Measurements from ENCODE around the gene TP53BP1. TPM values are rescaled to one million over a fixed set of nuclear protein-coding genes. Genes with fewer than 3 reads are reported as not detected.

TP53BP1 gene
- polyA plus RNA-seq, 1 donor from 2014 or later = 98.7 TPM

DNA sequence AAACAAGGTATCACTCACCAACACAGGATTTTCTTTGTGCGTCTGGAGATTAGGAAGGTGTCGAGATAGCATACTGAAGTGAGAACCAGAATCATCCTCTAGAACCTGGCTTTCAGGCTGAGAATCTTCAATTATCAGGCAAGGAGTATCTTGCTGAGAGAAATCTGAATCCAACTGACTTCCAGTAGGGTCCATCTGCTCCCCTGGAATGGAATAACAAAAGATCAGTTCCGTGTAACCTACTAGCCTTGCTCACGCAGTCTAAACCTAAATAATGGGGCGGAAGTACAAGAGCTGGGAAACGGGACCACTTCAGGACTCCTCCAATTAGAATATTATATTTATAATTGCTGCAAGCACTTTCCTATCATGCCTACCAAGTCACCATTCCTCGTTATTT lies 690 bp downstream of the TP53BP1 start:
- peaks cover 16% of the 10 kb centered on the region for H3K36me3 ChIP-seq (ENCODE audit: insufficient read depth, low read length)
- peaks cover 10% of the 10 kb centered on the region for H3F3A ChIP-seq (ENCODE audit: insufficient read depth, low read length, poor library complexity, severe bottlenecking)
- no peaks in the 10 kb centered on the region for H3K27me3 ChIP-seq (ENCODE audit: insufficient read depth, low read depth, low read length)
- peak overlapping the region; percentile 95 for H3K9ac ChIP-seq (ENCODE audit: low read length)
- H2AFZ ChIP-seq (ENCODE audit: low read depth, low read length) = no peak overlapping the region
- H3K79me2 ChIP-seq (replicated peaks; ENCODE audit: insufficient read depth, low read length) = peaks cover 53% of the 10 kb centered on the region
- TF ChIP-seq, protein P1, sequence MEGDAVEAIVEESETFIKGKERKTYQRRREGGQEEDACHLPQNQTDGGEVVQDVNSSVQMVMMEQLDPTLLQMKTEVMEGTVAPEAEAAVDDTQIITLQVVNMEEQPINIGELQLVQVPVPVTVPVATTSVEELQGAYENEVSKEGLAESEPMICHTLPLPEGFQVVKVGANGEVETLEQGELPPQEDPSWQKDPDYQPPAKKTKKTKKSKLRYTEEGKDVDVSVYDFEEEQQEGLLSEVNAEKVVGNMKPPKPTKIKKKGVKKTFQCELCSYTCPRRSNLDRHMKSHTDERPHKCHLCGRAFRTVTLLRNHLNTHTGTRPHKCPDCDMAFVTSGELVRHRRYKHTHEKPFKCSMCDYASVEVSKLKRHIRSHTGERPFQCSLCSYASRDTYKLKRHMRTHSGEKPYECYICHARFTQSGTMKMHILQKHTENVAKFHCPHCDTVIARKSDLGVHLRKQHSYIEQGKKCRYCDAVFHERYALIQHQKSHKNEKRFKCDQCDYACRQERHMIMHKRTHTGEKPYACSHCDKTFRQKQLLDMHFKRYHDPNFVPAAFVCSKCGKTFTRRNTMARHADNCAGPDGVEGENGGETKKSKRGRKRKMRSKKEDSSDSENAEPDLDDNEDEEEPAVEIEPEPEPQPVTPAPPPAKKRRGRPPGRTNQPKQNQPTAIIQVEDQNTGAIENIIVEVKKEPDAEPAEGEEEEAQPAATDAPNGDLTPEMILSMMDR (IDR thresholded peaks at IDR 0.05; ENCODE audit: poor library complexity, severe bottlenecking) = no peak
- TF ChIP-seq EZH2 (IDR thresholded peaks at IDR 0.05; ENCODE audit: borderline replicate concordance, insufficient read depth, low read length, poor library complexity, severe bottlenecking) = no peak
- no peak for TF ChIP-seq MXI1 (conservative IDR thresholded peaks at IDR 0.05; ENCODE audit: poor library complexity, severe bottlenecking)
- TF ChIP-seq EP300 (conservative IDR thresholded peaks at IDR 0.05; ENCODE audit: poor library complexity, severe bottlenecking) = no peak
- TF ChIP-seq RAD21 (conservative IDR thresholded peaks at IDR 0.05) = peak; percentile 7
- TF ChIP-seq, protein P2, sequence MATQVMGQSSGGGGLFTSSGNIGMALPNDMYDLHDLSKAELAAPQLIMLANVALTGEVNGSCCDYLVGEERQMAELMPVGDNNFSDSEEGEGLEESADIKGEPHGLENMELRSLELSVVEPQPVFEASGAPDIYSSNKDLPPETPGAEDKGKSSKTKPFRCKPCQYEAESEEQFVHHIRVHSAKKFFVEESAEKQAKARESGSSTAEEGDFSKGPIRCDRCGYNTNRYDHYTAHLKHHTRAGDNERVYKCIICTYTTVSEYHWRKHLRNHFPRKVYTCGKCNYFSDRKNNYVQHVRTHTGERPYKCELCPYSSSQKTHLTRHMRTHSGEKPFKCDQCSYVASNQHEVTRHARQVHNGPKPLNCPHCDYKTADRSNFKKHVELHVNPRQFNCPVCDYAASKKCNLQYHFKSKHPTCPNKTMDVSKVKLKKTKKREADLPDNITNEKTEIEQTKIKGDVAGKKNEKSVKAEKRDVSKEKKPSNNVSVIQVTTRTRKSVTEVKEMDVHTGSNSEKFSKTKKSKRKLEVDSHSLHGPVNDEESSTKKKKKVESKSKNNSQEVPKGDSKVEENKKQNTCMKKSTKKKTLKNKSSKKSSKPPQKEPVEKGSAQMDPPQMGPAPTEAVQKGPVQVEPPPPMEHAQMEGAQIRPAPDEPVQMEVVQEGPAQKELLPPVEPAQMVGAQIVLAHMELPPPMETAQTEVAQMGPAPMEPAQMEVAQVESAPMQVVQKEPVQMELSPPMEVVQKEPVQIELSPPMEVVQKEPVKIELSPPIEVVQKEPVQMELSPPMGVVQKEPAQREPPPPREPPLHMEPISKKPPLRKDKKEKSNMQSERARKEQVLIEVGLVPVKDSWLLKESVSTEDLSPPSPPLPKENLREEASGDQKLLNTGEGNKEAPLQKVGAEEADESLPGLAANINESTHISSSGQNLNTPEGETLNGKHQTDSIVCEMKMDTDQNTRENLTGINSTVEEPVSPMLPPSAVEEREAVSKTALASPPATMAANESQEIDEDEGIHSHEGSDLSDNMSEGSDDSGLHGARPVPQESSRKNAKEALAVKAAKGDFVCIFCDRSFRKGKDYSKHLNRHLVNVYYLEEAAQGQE (IDR thresholded peaks at IDR 0.05; ENCODE audit: borderline replicate concordance) = no peak
- TF ChIP-seq SMC3 (conservative IDR thresholded peaks at IDR 0.05; ENCODE audit: poor library complexity) = no peak
- TF ChIP-seq POLR2AphosphoS5 (IDR thresholded peaks at IDR 0.05) = no peak
- peak; percentile 11 for TF ChIP-seq TAF1 (IDR thresholded peaks at IDR 0.05; ENCODE audit: low read depth)
- peak overlapping the region; percentile 74 for H3K4me3 ChIP-seq (ENCODE audit: low read length)
- H3K9me3 ChIP-seq (ENCODE audit: low read length) = no peaks in the 10 kb centered on the region
- peak overlapping the region; percentile 99 for H3K27ac ChIP-seq (ENCODE audit: low read length)
- no peaks in the 10 kb centered on the region for H4K20me1 ChIP-seq (ENCODE audit: insufficient read depth)
- peak overlapping the region; percentile 99 for H3K4me2 ChIP-seq (ENCODE audit: low read length)
- H3K9me2 ChIP-seq (ENCODE audit: insufficient read depth, low read length) = no peaks in the 10 kb centered on the region

DNA sequence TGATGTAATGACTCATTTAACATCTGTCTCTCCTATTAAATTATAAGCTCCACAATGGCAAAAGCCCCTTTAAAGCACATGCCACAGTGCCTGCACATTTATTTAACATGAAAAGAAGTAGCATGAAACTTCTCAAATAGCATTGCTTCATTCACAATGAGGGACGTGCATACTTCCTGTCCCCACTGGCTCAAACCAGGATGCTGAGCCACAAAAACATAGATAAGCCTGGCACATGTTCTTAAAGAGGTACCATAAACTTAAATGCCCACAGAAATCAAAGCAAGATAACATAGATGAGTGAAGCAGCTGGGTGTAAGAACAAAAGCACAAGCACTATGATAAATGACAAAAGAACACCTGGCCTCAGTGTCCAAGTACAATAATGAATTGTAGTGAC lies 3.8 kb downstream of the TP53BP1 start:
- Histone ChIP-seq H2AFZ (ENCODE audit: low read depth, low read length) (no peak overlapping the region), H3K4me2 (ENCODE audit: low read length) (no peak overlapping the region)
- TF ChIP-seq EZH2 (IDR thresholded peaks at IDR 0.05; ENCODE audit: borderline replicate concordance, insufficient read depth, low read length, poor library complexity, severe bottlenecking) = no peak
- TF ChIP-seq, protein P2 (IDR thresholded peaks at IDR 0.05; ENCODE audit: borderline replicate concordance) = no peak
- TF ChIP-seq TAF1 (IDR thresholded peaks at IDR 0.05; ENCODE audit: low read depth) = no peak
- TF ChIP-seq SMC3 (conservative IDR thresholded peaks at IDR 0.05; ENCODE audit: poor library complexity) = no peak
- TF ChIP-seq, protein P1 (IDR thresholded peaks at IDR 0.05; ENCODE audit: poor library complexity, severe bottlenecking) = no peak

More for the DNA sequence above, 3.8 kb downstream of the TP53BP1 start:
- peaks cover 16% of the 10 kb centered on the region for H3K36me3 ChIP-seq (ENCODE audit: insufficient read depth, low read length)
- H3K9me2 ChIP-seq (ENCODE audit: insufficient read depth, low read length) = no peaks in the 10 kb centered on the region
- no peaks in the 10 kb centered on the region for H4K20me1 ChIP-seq (ENCODE audit: insufficient read depth)
- H3F3A ChIP-seq (ENCODE audit: insufficient read depth, low read length, poor library complexity, severe bottlenecking) = peaks cover 10% of the 10 kb centered on the region
- no peaks in the 10 kb centered on the region for H3K9me3 ChIP-seq (ENCODE audit: low read length)
- peaks cover 68% of the 10 kb centered on the region for H3K79me2 ChIP-seq (replicated peaks; ENCODE audit: insufficient read depth, low read length)
- H3K27ac ChIP-seq (ENCODE audit: low read length) = no peak overlapping the region
- H3K27me3 ChIP-seq (ENCODE audit: insufficient read depth, low read depth, low read length) = no peaks in the 10 kb centered on the region
- peak overlapping the region; percentile 45 for H3K4me3 ChIP-seq (ENCODE audit: low read length)
- H3K9ac ChIP-seq (ENCODE audit: low read length) = no peak overlapping the region

Data from neural cell (in vitro differentiated cells).